GM12801 (cell line): Measurements from ENCODE around the gene RPS6KC1.

Experiments used
- CTCF ChIP-seq: IDR thresholded peaks from one replicate; pipeline ENCODE4 v1.5.1; 2011; ENCODE audit warnings: control low read depth; ENCODE audit not compliant: insufficient read length; ENCODE audit errors: extremely low read depth

RPS6KC1 gene

GRCh38 chr1:213287987-213288386 lies 236.9 kb downstream of the RPS6KC1 start:
- no peak for TF ChIP-seq CTCF

- no peak for TF ChIP-seq CTCF
Observed at GRCh38 chr1:213291526-213291925, 240.5 kb downstream of the RPS6KC1 start.

DNA sequence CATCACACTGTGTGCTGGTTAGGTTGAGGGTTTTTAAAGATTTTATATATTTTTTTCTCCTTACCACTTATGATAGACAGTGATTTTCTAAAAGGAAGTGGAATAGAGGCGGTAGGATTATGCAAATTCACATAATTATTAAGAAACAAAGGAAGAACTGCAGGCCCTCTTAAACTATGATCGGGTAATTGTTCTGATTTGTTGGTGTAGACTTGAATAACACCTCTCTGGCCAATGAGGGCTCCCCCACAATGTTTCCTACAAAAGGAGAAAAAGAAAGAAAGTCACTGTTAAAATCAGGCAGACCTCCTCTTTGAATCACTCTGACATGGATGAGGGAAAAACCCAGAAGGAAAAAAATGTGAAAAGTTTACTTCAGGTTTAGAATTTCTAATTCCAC lies 241.6 kb downstream of the RPS6KC1 start:
- no peak for TF ChIP-seq CTCF

DNA sequence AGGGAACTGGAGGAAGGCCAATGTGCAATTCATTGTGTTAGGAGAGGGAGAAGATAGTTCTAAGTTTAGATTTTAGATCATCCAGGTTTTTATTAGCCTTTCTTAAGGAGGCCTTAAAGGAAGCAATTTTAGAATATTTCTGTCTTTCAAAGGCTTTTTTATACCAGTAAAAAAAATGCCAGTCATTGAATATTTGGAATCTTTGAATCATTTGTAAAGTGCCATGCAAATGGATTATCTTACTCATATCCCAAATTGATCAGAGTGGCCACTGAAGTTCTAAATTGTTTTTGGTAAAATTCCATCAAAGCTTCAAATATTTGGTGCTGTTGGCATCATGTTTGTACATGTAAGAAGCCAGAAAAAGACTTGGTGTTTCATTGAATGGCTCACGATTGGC lies 244.8 kb downstream of the RPS6KC1 start:
- TF ChIP-seq CTCF = no peak

DNA sequence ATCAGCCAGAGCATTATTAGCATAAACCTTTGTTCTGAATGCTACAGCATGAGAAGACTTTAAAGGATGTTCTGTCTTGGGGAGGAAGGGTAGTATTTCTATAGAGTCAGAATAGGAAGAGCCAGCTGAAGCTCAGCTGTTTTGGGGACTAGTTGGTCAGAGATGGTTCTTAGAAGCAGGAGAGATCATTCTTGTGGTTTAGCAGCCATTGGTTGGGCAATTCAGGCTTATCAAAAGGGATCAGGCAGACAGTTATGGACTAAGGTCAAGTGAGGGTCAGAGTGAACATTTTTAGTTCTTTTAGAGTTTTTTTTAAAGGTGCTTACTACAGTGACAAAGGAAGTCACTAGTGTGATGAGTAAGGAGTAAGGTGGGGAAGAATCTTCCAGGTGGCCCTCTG lies 245.5 kb downstream of the RPS6KC1 start:
- no peak for TF ChIP-seq CTCF

DNA sequence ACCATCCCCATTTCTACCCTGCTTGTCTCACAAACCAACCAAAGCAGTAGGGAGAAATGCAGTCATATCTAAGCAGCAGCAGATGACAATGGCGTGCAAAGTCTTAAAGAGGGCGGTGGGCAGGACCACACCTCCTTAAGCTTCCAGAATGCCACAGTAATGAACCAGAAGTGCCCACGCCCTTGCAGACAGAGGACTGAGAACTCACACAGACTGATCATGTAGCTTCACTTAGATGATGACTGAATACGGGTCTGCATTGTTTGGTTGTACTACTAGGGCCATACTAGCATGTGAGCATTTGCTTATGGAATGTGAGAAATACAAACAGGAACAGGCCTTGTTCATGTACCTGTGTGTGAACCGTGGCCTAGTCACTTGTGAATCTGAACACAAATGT lies 246.0 kb downstream of the RPS6KC1 start:
- no peak for TF ChIP-seq CTCF

- TF ChIP-seq CTCF = no peak
Observed at GRCh38 chr1:213300433-213300832, 249.4 kb downstream of the RPS6KC1 start.

DNA sequence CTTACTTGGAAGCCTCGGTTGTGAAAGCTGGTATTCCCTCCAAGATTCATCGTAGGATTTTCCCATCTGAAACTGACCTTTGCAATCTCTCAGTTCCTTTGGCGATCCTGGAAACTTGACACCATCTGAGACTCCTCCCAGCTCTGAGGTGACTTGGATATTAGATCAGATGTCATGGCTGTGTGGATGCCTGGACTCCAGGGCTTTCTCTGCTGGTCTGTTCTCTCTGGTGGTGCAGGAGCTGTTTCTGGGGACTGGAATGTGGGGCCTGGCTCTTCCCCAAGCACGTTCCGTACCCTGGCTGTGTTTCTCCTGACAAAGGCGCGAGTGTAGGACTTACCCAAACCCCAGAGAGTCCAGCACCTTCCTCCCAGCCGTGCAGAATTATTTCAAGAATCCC lies 252.2 kb downstream of the RPS6KC1 start:
- no peak for TF ChIP-seq CTCF
